Ascending aorta (tissue), 2 donors: Measurements from ENCODE around the gene MYO1C. TPM values are rescaled to one million over a fixed set of nuclear protein-coding genes. Genes with fewer than 3 reads are reported as not detected.

Experiments used
- DNase-seq, 2 donors: peaks; one replicate each; pipeline ENCODE4 v3.0.0-alpha.2; 2019; ENCODE audit warnings: low spot score in 2 of 2
- H3K27ac ChIP-seq, 2 donors: fragments of 200-600 bp; sonication (generic); one replicate each; pipeline ENCODE4 v1.5.1; 2016 to 2017; ENCODE audit warnings: mild to moderate bottlenecking in 1 of 2
- H3K27me3 ChIP-seq: fragments of 200-600 bp; sonication (generic); one replicate; pipeline ENCODE4 v1.5.1; 2017
- H3K36me3 ChIP-seq, 2 donors: fragments of 200-600 bp; sonication (generic); one replicate each; pipeline ENCODE4 v1.5.1; 2016
- H3K4me1 ChIP-seq, 2 donors: fragments of 200-600 bp; sonication (generic); one replicate each; pipeline ENCODE4 v1.5.1; 2016 to 2017; ENCODE audit warnings: mild to moderate bottlenecking in 1 of 2
- H3K4me3 ChIP-seq, 2 donors: fragments of 200-600 bp; sonication (generic); one replicate each; pipeline ENCODE4 v1.5.1; 2016 to 2017; ENCODE audit warnings: mild to moderate bottlenecking in 1 of 2
- H3K9me3 ChIP-seq, 2 donors: fragments of 200-600 bp; sonication (generic); one replicate each; pipeline ENCODE4 v1.5.1; 2016
- intact Hi-C: fragments of 100-400 bp; cut with DNase I; formaldehyde crosslinking; loops from one replicate; pipeline ENCODE4 v1.15.1; 2023
- total RNA-seq: library from RNA; depleted of rRNA; stranded (reverse); fragments of >200 nt; gene quantifications from one replicate; pipeline ENCODE4 v1.1.0, GENCODE V29; 2016
- TF ChIP-seq, protein P1 (sequence below), 3 experiments: fragments of 200-600 bp in 2 of 3; fragments of 450-650 bp in 1 of 3; sonication (generic) in 2 of 3; IDR thresholded peaks; one replicate each; pipeline ENCODE4 v1.5.1; 2016 to 2019; ENCODE audit warnings: antibody characterized with exemption in 3 of 3, mild to moderate bottlenecking in 1 of 3, moderate library complexity in 1 of 3

MYO1C gene
- total RNA-seq: 251 TPM

GRCh38 chr17:1492249-1493206, at the start of gene MYO1C:
TSS of gene MYO1C (minus strand) at chr17:1492686. CDS start at chr17:1492487, 199 bp downstream.
- Histone ChIP-seq H3K27ac (peak within 1 kb of the TSS; percentile 95 to 99), H3K9me3 (no peaks in the 10 kb centered on the region), H3K36me3 (peaks cover 8 to 18% of the 10 kb centered on the region in 2 donors), H3K4me1 (peaks cover 31 to 63% of the 10 kb centered on the region in 2 donors), H3K4me3 (peak within 1 kb of the TSS; percentile 79 to 82), H3K27me3 (no peaks in the 10 kb centered on the region)
- intact Hi-C loops: no loop called here
- TF ChIP-seq, protein P1, sequence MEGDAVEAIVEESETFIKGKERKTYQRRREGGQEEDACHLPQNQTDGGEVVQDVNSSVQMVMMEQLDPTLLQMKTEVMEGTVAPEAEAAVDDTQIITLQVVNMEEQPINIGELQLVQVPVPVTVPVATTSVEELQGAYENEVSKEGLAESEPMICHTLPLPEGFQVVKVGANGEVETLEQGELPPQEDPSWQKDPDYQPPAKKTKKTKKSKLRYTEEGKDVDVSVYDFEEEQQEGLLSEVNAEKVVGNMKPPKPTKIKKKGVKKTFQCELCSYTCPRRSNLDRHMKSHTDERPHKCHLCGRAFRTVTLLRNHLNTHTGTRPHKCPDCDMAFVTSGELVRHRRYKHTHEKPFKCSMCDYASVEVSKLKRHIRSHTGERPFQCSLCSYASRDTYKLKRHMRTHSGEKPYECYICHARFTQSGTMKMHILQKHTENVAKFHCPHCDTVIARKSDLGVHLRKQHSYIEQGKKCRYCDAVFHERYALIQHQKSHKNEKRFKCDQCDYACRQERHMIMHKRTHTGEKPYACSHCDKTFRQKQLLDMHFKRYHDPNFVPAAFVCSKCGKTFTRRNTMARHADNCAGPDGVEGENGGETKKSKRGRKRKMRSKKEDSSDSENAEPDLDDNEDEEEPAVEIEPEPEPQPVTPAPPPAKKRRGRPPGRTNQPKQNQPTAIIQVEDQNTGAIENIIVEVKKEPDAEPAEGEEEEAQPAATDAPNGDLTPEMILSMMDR (IDR thresholded peaks at IDR 0.05): no peak
- no peak for DNase-seq

DNA sequence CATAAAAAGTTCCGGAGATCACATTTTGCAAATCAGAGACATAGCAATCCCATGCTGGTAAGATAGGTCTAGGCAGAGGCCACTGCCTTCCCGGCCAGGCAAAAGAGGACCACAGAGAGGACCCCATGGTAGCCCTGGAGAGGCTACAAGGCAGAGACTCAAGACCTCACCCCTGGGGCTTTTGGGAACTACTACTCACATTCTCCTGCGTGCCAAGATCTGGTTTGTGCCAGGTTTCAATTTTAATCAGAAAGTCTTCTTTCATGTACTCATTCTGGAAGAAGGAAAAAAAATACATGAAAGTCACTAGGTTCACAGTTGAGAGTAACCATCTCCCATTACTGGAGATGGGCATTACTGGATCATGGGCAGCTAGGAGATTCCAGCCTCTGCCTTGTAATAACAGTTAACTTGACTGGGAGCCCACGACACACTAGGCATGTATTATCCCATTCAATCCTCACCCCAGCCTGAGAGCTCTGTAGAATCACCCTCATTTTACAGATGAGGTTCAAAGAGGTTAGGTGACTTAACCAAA, 49.0 kb upstream of the MYO1C start:
- Histone ChIP-seq H3K27me3 (no peaks in the 10 kb centered on the region), H3K4me1 (peaks cover 0 to 5% of the 10 kb centered on the region in 2 donors), H3K9me3 (no peaks in the 10 kb centered on the region), H3K36me3 (peaks cover 66 to 73% of the 10 kb centered on the region in 2 donors), H3K27ac (no peak overlapping the region), H3K4me3 (no peak overlapping the region)
- DNase-seq: no peak
- intact Hi-C loops: no loop called here
- TF ChIP-seq, protein P1 (IDR thresholded peaks at IDR 0.05): no peak

DNA sequence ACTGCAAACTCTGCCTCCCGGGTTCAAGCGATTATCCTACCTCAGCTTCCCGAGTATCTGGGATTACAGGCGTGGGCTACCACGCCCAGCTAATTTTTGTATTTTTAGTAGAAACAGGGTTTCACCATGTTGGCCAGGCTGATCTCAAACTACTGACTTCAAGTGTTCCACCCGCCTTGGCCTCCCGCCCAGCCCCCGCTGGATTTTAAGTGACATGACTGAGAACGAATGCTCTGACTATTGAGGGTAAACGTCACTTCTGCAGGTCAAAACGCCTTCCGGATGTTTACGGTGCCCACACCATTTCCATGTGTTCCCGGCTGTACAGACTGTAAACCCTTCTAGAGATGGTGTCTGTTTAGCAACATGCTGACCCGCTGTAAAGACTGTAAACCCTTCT, 47.3 kb upstream of the MYO1C start:
- no peaks in the 10 kb centered on the region for H3K27me3 ChIP-seq
- intact Hi-C loops: no loop called here
- DNase-seq: no peak
- no peak overlapping the region for H3K4me3 ChIP-seq
- TF ChIP-seq, protein P1 (IDR thresholded peaks at IDR 0.05): no peak
- peaks cover 72 to 75% of the 10 kb centered on the region in 2 donors for H3K36me3 ChIP-seq
- no peak overlapping the region for H3K27ac ChIP-seq
- no peaks in the 10 kb centered on the region for H3K4me1 ChIP-seq
- H3K9me3 ChIP-seq: no peaks in the 10 kb centered on the region

DNA sequence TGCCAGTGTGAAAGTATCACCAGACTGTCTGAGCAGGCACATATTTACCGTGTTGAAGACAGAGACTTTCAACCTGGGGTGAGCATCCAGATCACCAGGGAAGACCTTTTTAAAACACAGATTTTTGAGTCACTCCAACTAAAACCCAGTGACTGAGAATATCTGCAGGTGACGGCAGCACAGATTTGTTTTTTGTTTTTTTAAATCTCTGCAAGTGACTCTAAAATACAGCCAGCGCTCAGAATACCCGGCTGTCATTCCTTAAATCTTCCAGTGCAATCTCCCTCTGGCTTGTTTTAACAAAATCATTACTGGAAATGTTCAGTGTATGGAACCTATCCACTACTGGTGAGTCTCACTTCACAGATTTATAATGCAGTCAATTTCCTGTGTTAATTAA, 43.3 kb upstream of the MYO1C start:
- TF ChIP-seq, protein P1 (IDR thresholded peaks at IDR 0.05): no peak
- Histone ChIP-seq H3K4me3 (no peak overlapping the region), H3K36me3 (peaks cover 80 to 92% of the 10 kb centered on the region in 2 donors), H3K9me3 (no peaks in the 10 kb centered on the region), H3K27ac (no peak overlapping the region), H3K4me1 (no peaks in the 10 kb centered on the region), H3K27me3 (no peaks in the 10 kb centered on the region)
- intact Hi-C loops: no loop called here
- no peak for DNase-seq

- Histone ChIP-seq H3K36me3 (peaks cover 82 to 87% of the 10 kb centered on the region in 2 donors), H3K27me3 (no peaks in the 10 kb centered on the region)
These were observed 41.3 kb upstream of the MYO1C start for GRCh38 chr17:1533661-1534325.

More at GRCh38 chr17:1533661-1534325, 41.3 kb upstream of the MYO1C start:
- intact Hi-C loops: no loop called here
- TF ChIP-seq, protein P1 (IDR thresholded peaks at IDR 0.05): no peak
- Histone ChIP-seq H3K4me3 (no peak overlapping the region), H3K4me1 (no peaks in the 10 kb centered on the region), H3K27ac (no peak overlapping the region), H3K9me3 (no peaks in the 10 kb centered on the region)
- DNase-seq: no peak
